Osteoblast (primary cell): ENCODE data around the gene GRIA3. TPM values are rescaled to one million over a fixed set of nuclear protein-coding genes. Genes with fewer than 3 reads are reported as not detected.
"Not testable (repeated sequence)": the region's sequence is repeated elsewhere in the genome, so short reads cannot be mapped to it uniquely, and the experiment has no call there.

Source experiments
- DNase-seq: peaks from one replicate; pipeline ENCODE4 v3.0.0; 2011; ENCODE audit warnings: low spot score, mixed read lengths; ENCODE audit not compliant: insufficient read length; ENCODE audit errors: missing footprints
- H2AFZ ChIP-seq: 2 replicates; pipeline ENCODE4 v1.6.0; 2011; ENCODE audit warnings: mild to moderate bottlenecking, low read length
- H3K27ac ChIP-seq: 2 replicates; pipeline ENCODE4 v1.5.1; 2011; ENCODE audit warnings: mild to moderate bottlenecking, low read depth, low read length, moderate library complexity
- H3K27me3 ChIP-seq: 2 replicates; pipeline ENCODE4 v1.6.0; 2012; ENCODE audit warnings: mild to moderate bottlenecking, control low read depth, inconsistent platforms, low read length, moderate library complexity; ENCODE audit not compliant: insufficient read depth
- H3K36me3 ChIP-seq: 2 replicates; pipeline ENCODE4 v1.5.1; 2011; ENCODE audit warnings: mild to moderate bottlenecking, low read length, control low read depth, moderate library complexity; ENCODE audit not compliant: insufficient read depth
- H3K4me1 ChIP-seq: 2 replicates; pipeline ENCODE4 v1.5.1; 2011; ENCODE audit warnings: mild to moderate bottlenecking, low read length, control low read depth, moderate library complexity; ENCODE audit not compliant: insufficient read depth
- H3K4me2 ChIP-seq: 2 replicates; pipeline ENCODE4 v1.6.0; 2011; ENCODE audit warnings: mild to moderate bottlenecking, low read length; ENCODE audit not compliant: insufficient read depth
- H3K4me3 ChIP-seq: fragments of 200-600 bp; sonication (generic); 3 replicates; pipeline ENCODE4 v1.5.1; 2012; ENCODE audit warnings: mild to moderate bottlenecking, low read length, inconsistent platforms; ENCODE audit not compliant: insufficient read depth
- H3K79me2 ChIP-seq: 2 replicates; pipeline ENCODE4 v1.6.0; 2012; ENCODE audit warnings: mild to moderate bottlenecking, low read length, control low read depth, inconsistent platforms; ENCODE audit not compliant: insufficient read depth
- H3K9me3 ChIP-seq: 2 replicates; pipeline ENCODE4 v1.5.1; 2011; ENCODE audit warnings: low read depth, low read length, control low read depth
- H4K20me1 ChIP-seq: 2 replicates; pipeline ENCODE4 v1.6.0; 2012; ENCODE audit warnings: mild to moderate bottlenecking, low read length, control low read depth; ENCODE audit not compliant: insufficient read depth
- total RNA-seq: library from RNA; depleted of rRNA; stranded (reverse); fragments of >200 nt; gene quantifications from 2 replicates; pipeline ENCODE4 v1.2.3, GENCODE V29; 2012
- TF ChIP-seq, protein P1 (sequence below): IDR thresholded peaks from 2 replicates; pipeline ENCODE4 v1.5.1; 2011; ENCODE audit warnings: mild to moderate bottlenecking, low read depth, low read length, moderate library complexity; ENCODE audit errors: extremely low read depth

Gene GRIA3
- total RNA-seq, 1 donor, result 3.3 TPM

DNA sequence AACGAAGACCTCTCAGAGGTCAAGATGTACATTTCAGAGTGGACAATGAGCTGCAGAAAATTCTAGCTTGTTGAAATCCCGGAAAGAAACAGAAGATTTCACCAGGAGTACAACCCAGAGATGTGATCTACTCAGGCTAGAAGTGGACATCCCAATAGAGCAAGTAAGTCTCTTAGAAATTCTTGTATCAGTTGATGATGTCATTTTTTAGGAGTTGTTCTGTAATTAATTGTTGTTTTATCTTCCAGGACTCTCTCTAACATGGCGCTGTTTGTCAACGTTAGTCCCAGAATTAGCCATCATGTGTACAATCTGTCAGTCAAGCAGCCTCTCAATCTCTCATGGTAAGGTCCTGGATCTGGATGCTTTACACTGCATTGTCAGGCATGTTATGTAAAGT, 174.4 kb downstream of the GRIA3 start:
- Histone ChIP-seq H3K4me1 (no peaks in the 10 kb centered on the region), H3K9me3 (no peaks in the 10 kb centered on the region), H3K27me3 (no peaks in the 10 kb centered on the region), H4K20me1 (no peaks in the 10 kb centered on the region), H3K4me3 (no peak overlapping the region), H2AFZ (no peak overlapping the region), H3K36me3 (no peaks in the 10 kb centered on the region), H3K4me2 (no peak overlapping the region), H3K27ac (no peak overlapping the region), H3K79me2 (no peaks in the 10 kb centered on the region)
- TF ChIP-seq, protein P1, sequence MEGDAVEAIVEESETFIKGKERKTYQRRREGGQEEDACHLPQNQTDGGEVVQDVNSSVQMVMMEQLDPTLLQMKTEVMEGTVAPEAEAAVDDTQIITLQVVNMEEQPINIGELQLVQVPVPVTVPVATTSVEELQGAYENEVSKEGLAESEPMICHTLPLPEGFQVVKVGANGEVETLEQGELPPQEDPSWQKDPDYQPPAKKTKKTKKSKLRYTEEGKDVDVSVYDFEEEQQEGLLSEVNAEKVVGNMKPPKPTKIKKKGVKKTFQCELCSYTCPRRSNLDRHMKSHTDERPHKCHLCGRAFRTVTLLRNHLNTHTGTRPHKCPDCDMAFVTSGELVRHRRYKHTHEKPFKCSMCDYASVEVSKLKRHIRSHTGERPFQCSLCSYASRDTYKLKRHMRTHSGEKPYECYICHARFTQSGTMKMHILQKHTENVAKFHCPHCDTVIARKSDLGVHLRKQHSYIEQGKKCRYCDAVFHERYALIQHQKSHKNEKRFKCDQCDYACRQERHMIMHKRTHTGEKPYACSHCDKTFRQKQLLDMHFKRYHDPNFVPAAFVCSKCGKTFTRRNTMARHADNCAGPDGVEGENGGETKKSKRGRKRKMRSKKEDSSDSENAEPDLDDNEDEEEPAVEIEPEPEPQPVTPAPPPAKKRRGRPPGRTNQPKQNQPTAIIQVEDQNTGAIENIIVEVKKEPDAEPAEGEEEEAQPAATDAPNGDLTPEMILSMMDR, result no peak
- no peak for DNase-seq

DNA sequence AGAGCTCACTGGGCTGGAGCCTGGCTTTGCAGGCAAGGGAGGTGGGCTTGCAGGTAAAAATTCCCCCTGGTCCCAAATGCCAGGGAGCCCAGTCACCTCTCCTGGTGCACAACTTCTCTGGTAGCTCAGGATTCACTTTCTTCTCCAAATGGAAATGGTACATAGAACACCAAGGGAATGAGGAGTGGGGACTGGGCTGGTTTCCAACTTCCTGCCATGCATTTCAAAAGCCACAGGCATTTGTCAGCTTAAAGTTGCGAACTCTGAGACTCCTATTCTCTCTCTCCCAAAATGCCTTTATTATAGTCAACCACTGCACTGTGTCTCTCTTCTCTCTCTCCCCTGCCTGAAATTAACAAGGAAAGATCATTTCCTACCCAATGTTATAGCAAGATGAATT, 177.3 kb downstream of the GRIA3 start:
- no peaks in the 10 kb centered on the region for H3K4me1 ChIP-seq
- DNase-seq, result no peak
- H2AFZ ChIP-seq, result no peak overlapping the region
- H3K27ac ChIP-seq, result no peak overlapping the region
- H4K20me1 ChIP-seq, result no peaks in the 10 kb centered on the region
- H3K9me3 ChIP-seq, result no peaks in the 10 kb centered on the region
- H3K4me2 ChIP-seq, result no peak overlapping the region
- no peaks in the 10 kb centered on the region for H3K36me3 ChIP-seq
- no peaks in the 10 kb centered on the region for H3K79me2 ChIP-seq
- H3K27me3 ChIP-seq, result no peaks in the 10 kb centered on the region
- TF ChIP-seq, protein P1, result no peak
- no peak overlapping the region for H3K4me3 ChIP-seq

DNA sequence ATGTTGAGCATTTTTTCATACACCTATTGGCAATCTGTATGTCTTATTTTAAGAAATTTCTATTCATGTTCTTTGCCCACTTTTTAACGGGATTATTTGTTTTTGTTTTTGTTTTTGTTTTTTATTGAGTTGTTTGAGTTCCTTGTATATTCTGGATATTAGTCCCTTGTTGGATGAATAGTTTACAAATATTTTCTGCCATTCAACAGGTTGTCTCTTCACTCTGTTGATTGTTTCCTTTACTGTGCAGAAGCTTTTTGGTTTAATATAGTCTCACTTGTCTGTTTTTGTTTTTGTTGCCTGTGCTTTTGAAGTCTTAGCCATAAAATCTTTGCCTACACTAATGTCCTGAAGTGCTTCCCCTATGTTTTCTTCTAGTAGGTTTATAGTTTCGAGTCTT, 202.1 kb downstream of the GRIA3 start:
- not testable (repeated sequence) for H3K4me1 ChIP-seq, H3K27ac ChIP-seq, H4K20me1 ChIP-seq, H3K36me3 ChIP-seq, DNase-seq, H3K4me3 ChIP-seq, H2AFZ ChIP-seq, H3K9me3 ChIP-seq, H3K27me3 ChIP-seq, H3K79me2 ChIP-seq, H3K4me2 ChIP-seq

DNA sequence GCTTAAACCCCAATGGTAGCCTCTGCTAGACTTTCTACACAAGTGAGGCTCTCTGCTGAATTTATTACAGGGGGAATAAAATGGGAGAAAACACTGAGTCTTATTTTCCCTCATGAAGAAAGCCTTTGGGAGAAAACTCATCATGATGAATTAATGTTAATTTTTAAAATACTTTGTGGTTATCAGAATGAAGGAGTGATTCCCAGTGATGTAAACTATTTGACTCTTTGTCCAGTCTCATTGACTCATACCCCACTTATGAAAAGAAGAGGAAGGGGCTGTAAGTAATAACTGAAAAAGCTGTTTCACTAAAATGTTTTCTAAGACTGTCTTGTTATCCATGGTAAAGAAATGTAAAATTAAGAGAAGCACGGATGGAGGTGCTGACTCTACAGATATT, 208.8 kb downstream of the GRIA3 start:
- no peak overlapping the region for H3K27ac ChIP-seq
- H3K4me2 ChIP-seq, result no peak overlapping the region
- no peaks in the 10 kb centered on the region for H3K36me3 ChIP-seq
- no peaks in the 10 kb centered on the region for H4K20me1 ChIP-seq
- DNase-seq, result no peak
- no peaks in the 10 kb centered on the region for H3K27me3 ChIP-seq
- no peaks in the 10 kb centered on the region for H3K4me1 ChIP-seq
- no peak overlapping the region for H3K4me3 ChIP-seq
- H3K79me2 ChIP-seq, result no peaks in the 10 kb centered on the region
- TF ChIP-seq, protein P1, result no peak
- no peaks in the 10 kb centered on the region for H3K9me3 ChIP-seq
- no peak overlapping the region for H2AFZ ChIP-seq
